GM19035 (cell line): ENCODE data around the gene FAM89A.
"Not testable (repeated sequence)": the region's sequence is repeated elsewhere in the genome, so short reads cannot be mapped to it uniquely, and the experiment has no call there.

Experiments used
- ATAC-seq: cut with Tn5 transposase; IDR thresholded peaks from one replicate; pipeline ENCODE4 v1.9.1; 2021; ENCODE audit not compliant: unreplicated experiment

The FAM89A gene

DNA sequence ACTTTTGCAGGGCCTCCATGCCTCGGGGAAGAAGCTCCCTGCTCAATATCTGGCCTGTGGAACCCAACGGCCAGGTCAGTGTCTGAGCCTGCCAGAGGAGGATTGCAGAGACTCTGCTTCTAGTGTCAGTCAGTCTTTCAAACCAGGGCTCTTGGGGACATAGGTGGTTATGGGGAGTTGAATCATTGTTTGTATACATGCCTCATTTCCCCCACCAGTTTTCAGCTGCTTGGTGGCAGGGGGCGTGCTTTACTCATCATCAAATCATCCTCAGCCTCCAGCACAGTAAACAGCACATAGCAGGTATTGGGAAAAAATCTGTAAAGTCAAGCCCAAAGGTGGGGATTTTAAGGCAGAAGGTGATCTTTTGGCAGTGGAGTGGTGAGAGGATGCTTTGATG lies 17.4 kb upstream of the FAM89A start:
- no peak for ATAC-seq

DNA sequence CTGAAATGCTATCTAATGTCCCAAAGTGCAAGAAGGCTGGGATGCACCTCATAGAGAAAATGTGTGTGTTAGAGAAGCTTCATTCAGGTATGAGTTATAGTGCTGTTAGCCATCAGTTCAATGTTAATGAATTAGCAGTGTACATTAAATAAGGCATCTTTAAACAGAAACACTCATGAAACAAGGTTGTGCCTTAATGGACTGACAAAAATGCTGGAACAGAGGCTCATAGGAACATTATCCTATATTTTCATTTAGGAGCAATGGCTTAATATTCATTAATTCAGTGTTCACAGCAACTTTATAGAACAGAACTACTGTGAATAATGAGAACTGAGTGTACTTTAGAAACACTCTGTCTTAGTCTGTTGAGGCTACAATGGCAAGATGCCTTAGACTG lies 15.2 kb upstream of the FAM89A start:
- ATAC-seq: no peak

DNA sequence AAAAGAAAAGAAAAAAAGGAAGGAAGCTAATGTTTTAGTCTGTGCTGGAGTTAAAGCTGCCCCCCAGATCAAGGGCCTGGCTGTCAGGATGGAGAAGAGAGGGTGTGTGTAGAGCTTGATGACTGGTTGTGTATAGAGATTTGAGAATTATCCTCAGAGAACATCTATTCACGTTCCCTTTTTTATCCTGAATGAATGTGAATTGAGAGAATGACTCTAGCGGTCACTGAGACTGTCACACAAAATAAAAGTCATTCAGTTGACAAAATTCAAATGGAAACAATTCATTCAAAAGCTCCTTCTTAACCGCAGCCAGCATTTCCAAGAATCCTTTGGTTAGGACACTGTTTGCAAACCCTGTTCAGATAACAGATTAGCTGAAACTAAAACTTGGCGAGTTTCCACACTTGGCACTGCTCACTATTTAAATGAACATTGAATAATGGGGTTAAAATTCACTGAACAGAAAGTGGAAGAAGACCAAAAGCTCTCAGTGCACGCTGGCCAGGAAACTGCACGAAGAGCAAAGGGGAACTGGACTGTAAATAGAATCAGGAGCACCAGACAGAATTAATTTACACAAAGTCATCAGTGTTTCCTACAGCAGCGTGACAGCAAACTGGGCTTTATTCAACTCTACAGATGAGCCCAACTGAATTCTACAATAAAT lies 13.6 kb upstream of the FAM89A start:
- peak; percentile 88 for ATAC-seq

DNA sequence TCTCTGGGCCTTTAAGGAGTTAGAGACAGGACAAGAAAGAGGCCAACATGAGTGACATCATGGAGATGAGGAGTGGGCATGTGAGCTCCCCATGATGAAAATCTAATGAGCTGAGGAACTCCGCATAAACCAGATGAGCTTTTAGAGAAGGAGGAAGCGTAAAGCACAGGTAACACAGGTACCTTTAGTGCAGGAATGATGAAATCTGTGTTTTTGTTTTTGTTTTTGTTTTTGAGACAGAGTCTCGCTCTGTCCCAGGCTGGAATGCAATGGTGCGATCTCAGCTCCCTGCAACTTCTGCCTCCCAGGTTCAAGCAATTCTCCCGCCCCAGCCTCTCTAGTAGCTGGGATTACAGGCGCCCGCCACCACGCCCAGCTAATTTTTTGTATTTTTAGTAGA lies 12.7 kb upstream of the FAM89A start:
- no peak for ATAC-seq

DNA sequence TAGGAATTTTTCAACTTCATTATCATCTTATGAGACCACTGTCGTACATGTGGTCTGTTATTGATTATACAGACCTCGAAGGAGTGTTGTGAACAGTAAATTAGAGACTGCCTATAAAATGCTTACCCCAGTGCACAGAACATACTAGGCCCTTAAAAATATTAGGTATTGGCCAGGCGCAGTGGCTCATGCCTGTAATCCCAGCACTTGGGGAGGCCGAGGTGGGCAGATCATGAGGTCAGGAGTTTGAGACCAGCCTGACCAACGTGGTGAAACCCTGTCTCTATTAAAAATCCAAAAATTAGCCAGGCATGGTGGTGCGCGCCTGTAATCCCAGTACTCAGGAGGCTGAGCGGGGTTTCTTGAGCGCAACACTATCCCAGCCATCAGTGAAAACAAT lies 10.9 kb upstream of the FAM89A start:
- ATAC-seq: not testable (repeated sequence)

DNA sequence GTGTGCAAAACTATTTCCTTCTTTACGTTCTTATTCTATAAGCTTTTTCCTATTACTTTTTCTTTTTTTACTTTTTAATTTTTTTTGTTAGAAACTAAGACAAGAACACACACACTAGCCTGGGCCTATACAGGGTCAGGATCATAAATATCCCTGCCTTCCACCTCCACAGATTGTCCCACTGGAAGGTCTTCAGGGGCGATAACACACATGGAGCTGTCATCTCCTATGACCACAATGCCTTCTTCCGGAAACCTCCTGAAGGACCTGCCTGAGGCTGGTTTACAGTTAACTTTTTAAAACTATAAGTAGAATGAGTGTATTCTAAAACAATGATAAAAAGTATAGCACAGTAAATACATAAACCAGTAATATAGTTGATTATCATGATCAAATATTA lies 10.3 kb upstream of the FAM89A start:
- ATAC-seq: no peak

DNA sequence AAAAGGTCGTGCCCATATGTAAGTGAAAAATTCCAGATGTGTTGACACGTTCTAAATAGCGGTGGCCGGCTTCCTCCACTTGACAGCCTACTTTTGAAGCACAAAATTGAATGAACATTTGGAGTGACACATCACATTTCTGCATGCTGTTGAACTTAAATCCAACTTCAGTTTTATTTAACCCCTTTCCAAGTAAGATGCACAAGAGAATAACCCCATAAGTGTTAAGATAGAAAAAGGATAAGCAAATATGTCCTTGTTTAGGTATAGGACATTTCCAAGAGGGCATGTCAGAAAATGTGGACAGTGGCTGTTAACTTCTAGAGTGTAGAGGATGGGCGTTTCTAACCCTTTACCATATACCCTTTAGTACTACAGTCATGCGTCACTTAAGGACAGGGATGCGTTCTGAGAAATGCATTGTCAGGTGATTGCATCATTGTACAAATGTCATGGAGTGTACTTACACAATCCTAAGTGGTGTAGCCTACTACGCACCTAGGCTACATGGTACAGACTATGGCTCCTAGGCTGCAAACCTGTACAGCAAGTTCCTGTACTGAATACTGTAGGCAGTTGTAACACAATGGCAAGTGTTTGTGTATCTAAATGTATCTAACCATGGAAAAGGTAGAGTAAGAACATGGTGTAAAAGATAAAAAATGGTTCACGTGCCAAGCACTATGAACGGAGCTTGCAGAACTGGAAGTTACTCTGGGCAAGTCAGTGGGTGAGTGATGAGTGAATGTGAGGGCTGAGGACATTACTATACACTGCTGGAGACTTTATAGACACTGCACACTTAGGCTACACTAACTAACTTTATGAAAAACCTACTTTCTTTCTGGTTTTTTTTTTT lies 9.3 kb upstream of the FAM89A start:
- no peak for ATAC-seq

DNA sequence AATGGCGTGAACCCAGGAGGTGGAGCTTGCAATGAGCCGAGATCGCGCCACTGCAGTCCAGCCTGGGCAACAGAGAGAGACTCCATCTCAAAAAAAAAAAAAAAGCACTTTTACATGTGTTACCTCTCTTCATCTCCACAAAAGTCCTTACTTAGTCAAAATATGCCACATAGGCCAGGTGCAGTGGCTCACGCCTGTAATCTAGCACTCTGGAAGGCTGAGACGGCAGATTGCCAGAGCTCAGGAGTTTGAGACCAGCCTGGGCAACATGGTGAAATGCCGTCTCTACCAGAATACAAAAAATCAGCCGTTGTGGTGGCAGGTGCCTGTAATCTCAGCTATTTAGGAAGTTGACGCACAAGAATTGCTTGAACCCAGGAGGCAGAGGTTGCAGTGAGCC lies 8.4 kb upstream of the FAM89A start:
- not testable (repeated sequence) for ATAC-seq

- ATAC-seq: not testable (repeated sequence)
Measured at GRCh38 chr1:231047529-231047928, 7.5 kb upstream of the FAM89A start.

- no peak for ATAC-seq
Measured at GRCh38 chr1:231046730-231047395, 6.8 kb upstream of the FAM89A start.

GRCh38 chr1:231045921-231046729 lies 6.1 kb upstream of the FAM89A start:
- not testable (repeated sequence) for ATAC-seq

GRCh38 chr1:231045286-231045685 lies 5.2 kb upstream of the FAM89A start:
- no peak for ATAC-seq

- no peak for ATAC-seq
Measured at GRCh38 chr1:231044588-231044987, 4.5 kb upstream of the FAM89A start.

GRCh38 chr1:231041719-231042261 lies 1.7 kb upstream of the FAM89A start:
- no peak for ATAC-seq

- no peak for ATAC-seq
Measured at GRCh38 chr1:231040800-231041718, 1.0 kb upstream of the FAM89A start.

GRCh38 chr1:231039161-231040018 lies 664 bp downstream of the FAM89A start:
- peak; percentile 56 for ATAC-seq

DNA sequence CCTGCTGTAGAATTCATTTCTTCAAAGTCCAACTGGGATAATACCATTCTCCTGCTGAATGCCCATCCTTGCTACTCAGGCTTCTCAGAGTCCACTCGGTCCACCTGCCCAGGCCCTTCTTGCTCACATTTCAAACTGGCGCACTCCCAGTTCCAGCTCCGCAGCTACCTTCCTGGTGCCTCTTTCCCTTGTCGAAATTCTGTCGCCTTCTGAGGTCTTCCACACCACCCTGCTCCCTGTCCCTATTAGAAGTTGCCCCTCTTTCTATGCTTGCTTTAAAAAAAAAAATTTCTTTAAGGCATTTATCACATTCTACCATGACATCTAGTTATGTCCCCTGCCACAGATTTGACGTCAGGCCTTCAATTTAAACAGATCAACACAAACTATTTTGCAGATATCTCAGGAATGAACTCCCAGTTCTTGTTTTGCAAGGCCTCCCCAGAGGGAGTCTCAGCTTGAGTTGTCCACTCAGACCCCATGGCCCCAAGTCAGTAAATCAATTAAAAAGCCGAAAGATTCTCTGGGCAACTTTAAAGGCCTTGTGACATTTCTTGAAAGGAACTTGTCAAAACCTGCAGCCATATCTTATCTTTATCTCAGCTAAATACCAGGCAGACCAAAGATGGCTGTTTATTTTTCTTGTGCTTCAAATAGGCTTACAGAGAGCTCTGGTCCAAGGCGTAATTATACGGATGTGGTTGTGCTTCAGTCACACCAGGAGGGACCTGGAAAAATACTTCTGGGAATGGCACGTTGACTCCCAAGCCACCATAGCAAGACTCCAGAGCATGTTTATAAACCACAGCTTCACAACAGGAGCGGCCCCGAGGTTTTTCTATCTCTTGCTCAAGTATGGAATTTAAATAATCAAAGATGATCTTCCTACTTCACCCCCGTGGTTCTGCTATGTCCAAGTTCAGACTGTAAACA lies 2.2 kb downstream of the FAM89A start:
- no peak for ATAC-seq

GRCh38 chr1:231036416-231036815 lies 3.6 kb downstream of the FAM89A start:
- no peak for ATAC-seq
